ENCODE measurements around the gene FGD2.
A peak's percentile ranks its signal among the peaks of the same experiment; 100 is the strongest.
"Not testable (repeated sequence)": the region's sequence is repeated elsewhere in the genome, so short reads cannot be mapped to it uniquely, and the experiment has no call there.

The FGD2 gene

DNA sequence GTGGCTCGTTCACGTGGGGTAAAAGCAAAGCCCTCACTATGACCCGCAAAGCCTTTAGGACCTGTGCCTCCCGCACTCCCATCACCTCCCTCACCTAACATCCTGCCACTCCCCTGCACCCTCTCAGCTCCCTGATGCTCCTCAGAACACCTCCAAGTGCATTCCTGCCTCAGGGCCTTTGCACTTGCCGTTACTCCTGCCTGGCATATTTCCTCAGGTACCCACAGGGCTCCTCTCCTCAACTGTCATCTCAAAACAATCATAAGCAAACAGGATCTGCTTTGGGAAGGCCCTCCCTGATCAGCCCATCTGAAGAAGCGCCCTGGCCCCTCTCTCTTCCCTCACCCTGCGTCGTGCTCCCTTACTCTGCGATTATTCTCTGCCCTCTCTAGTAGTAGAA, 49.1 kb downstream of the FGD2 start:
- POLR2A ChIA-PET (ENCODE audit: low non-redundant PET): no interaction called here
- CTCF ChIA-PET: interaction anchor here (1.3 kb wide), 1 partner anchor 118 kb away, joined by 5 read pairs; no protein-coding TSS in a partner anchor
- DNase-seq (ENCODE audit: low spot score): no peak
- H3K27ac ChIP-seq: peak overlapping the region; percentile 80
- TF ChIP-seq CTCF (conservative IDR thresholded peaks at IDR 0.05; ENCODE audit: low read depth): no peak

- no peak for TF ChIP-seq CTCF (conservative IDR thresholded peaks at IDR 0.05; ENCODE audit: low read depth)
- H3K27ac ChIP-seq: peak overlapping the region; percentile 80
- peak; percentile 69 for DNase-seq (ENCODE audit: low spot score)
- POLR2A ChIA-PET (ENCODE audit: low non-redundant PET): interaction anchor here (2.4 kb wide), 1 partner anchor 114 kb away, joined by 11 read pairs; the partner anchor contains the start of gene PIM1
- CTCF ChIA-PET: interaction anchor here (1.2 kb wide), 1 partner anchor 115 kb away, joined by 4 read pairs; no protein-coding TSS in a partner anchor
These were observed 50.6 kb downstream of the FGD2 start for GRCh38 chr6:37056112-37056403.

DNA sequence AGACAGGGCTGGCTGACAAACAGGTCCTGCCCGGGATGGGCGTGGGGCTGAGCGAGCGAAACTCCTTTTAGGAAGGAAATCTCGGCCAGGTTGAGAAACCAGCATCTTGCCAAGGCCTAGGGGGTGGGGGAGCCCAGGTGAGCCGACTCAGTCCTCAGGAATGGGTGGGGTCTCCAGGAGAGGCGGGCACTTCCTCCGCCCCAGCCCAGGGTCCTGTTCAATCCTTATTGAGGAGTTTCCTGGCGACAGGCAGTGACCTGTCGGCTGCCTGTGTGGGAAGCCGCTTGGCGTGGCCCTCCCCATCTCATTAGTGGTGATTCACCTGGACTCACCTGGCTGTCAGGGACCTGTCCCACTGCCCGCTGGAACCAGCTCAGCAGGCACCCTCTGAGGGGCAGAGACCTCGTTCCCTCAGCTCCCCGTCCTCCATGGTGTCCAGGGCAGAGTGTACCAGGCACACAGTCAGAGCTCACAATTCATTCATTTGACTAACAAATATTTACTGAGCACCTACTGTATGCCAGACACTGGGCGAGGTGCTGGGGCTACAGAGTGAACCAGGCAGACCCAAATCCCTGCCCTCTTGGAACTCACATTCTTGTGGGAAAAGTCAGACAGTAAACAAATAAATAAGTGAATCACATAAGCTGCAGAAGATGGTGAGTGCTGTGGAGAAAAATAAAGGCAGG, 51.1 kb downstream of the FGD2 start:
- no peak for TF ChIP-seq CTCF (conservative IDR thresholded peaks at IDR 0.05; ENCODE audit: low read depth)
- peak overlapping the region; percentile 80 for H3K27ac ChIP-seq
- CTCF ChIA-PET: interaction anchor here (0.6 to 1.7 kb wide), 6 partner anchors 33 to 171 kb away, joined by 3 to 9 read pairs (median 4); no protein-coding TSS in a partner anchor
- peak; percentile 95 for DNase-seq (ENCODE audit: low spot score)
- POLR2A ChIA-PET (ENCODE audit: low non-redundant PET): interaction anchor here (0.9 to 2.4 kb wide), 3 partner anchors 15 to 114 kb away, joined by 4 to 11 read pairs (median 4); partner anchors contain the start of gene PIM1

DNA sequence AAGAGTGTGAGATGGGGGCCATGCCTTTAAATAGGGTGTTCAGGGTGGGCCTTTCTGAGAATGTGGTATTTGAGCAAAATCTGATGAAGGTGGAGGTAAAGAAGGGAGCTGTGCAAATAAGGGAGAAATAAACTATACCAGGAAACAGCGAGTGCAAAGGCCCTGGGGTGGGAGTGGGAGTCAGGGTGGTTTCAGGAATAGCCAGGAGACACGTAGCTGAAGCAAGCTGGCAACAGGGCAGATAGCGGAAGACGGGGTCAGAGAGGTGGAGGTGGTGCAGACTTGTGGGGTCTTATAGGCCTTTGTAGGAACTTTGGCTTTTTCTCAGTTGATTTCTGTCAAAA, 51.6 kb downstream of the FGD2 start:
- DNase-seq (ENCODE audit: low spot score): no peak
- TF ChIP-seq CTCF (conservative IDR thresholded peaks at IDR 0.05; ENCODE audit: low read depth): no peak
- POLR2A ChIA-PET (ENCODE audit: low non-redundant PET): interaction anchor here (0.6 to 2.4 kb wide), 4 partner anchors 15 to 113 kb away, joined by 4 to 11 read pairs (median 5); partner anchors contain the start of gene PIM1
- H3K27ac ChIP-seq: peak overlapping the region; percentile 80
- CTCF ChIA-PET: interaction anchor here (0.7 to 1.7 kb wide), 3 partner anchors 33 to 172 kb away, joined by 3 to 9 read pairs (median 4); no protein-coding TSS in a partner anchor

- CTCF ChIA-PET: interaction anchor here (0.6 to 1.7 kb wide), 4 partner anchors 31 to 172 kb away, joined by 3 to 9 read pairs (median 6); no protein-coding TSS in a partner anchor
- POLR2A ChIA-PET (ENCODE audit: low non-redundant PET): interaction anchor here (0.6 to 1.3 kb wide), 3 partner anchors 14 to 115 kb away, joined by 3 to 6 read pairs (median 4); no protein-coding TSS in a partner anchor
- no peak for DNase-seq (ENCODE audit: low spot score)
- H3K27ac ChIP-seq: peak overlapping the region; percentile 80
- TF ChIP-seq CTCF (conservative IDR thresholded peaks at IDR 0.05; ENCODE audit: low read depth): no peak
These were observed 52.2 kb downstream of the FGD2 start for GRCh38 chr6:37057678-37058077.

- ChIA-PET CTCF (interaction anchor here (0.6 to 1.7 kb wide), 5 partner anchors 31 to 116 kb away, joined by 3 to 9 read pairs (median 8); no protein-coding TSS in a partner anchor), POLR2A (ENCODE audit: low non-redundant PET) (interaction anchor here (0.7 kb wide), 1 partner anchor 114 kb away, joined by 3 read pairs; no protein-coding TSS in a partner anchor)
- peak; percentile 29 for DNase-seq (ENCODE audit: low spot score)
- no peak for TF ChIP-seq CTCF (conservative IDR thresholded peaks at IDR 0.05; ENCODE audit: low read depth)
- peak overlapping the region; percentile 80 for H3K27ac ChIP-seq
These were observed 52.7 kb downstream of the FGD2 start for GRCh38 chr6:37058084-37058586.

DNA sequence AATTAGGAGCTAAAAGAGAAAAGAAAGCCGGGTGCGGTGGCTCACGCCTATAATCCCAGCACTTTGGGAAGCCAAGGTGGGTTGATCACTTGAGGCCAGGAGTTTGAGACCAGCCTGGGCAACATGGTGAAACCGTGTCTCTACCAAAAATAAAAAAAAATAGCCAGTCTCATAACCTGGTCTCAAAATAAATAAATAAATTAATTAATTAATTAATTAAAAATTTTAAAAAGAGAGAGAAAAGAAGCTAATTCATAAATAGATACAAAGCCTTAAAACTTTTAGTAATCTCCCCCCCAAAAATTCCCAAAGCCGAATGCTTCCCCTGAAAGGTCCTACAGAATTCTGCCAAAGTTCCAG, 53.5 kb downstream of the FGD2 start:
- POLR2A ChIA-PET (ENCODE audit: low non-redundant PET); DNase-seq (ENCODE audit: low spot score): not testable (repeated sequence)
- H3K27ac ChIP-seq: peak overlapping the region; percentile 97
- CTCF ChIA-PET: interaction anchor here (0.7 to 2.1 kb wide), 4 partner anchors 10 to 115 kb away, joined by 3 to 9 read pairs (median 4); no protein-coding TSS in a partner anchor
